GM10248 (cell line): ENCODE results near the gene BCAR3.
"Not testable (repeated sequence)": the region's sequence is repeated elsewhere in the genome, so short reads cannot be mapped to it uniquely, and the experiment has no call there.

Experiments
- CTCF ChIA-PET: fragments of 300-600 bp; sonication (Branson Sonifier 250); formaldehyde crosslinking; extraction: SDS; loops from one replicate; lab custom pipeline; 2021; ENCODE audit warnings: antibody characterized with exemption; lab: Yijun Ruan, JAX
- POLR2A ChIA-PET: fragments of 350-650 bp; sonication (Branson Sonifier 250); formaldehyde crosslinking; extraction: SDS; loops from one replicate; lab custom pipeline; 2020; ENCODE audit warnings: antibody characterized with exemption; lab: Yijun Ruan, JAX
- DNase-seq: peaks from one replicate; pipeline ENCODE4 v3.0.0; 2012; ENCODE audit errors: extremely low spot score
- TF ChIP-seq, protein P1 (sequence below): IDR thresholded peaks from 2 replicates; pipeline ENCODE4 v1.5.1; 2012; ENCODE audit warnings: mild to moderate bottlenecking, low read depth; ENCODE audit errors: extremely low read depth, missing control alignments, control extremely low read depth

Gene BCAR3

DNA sequence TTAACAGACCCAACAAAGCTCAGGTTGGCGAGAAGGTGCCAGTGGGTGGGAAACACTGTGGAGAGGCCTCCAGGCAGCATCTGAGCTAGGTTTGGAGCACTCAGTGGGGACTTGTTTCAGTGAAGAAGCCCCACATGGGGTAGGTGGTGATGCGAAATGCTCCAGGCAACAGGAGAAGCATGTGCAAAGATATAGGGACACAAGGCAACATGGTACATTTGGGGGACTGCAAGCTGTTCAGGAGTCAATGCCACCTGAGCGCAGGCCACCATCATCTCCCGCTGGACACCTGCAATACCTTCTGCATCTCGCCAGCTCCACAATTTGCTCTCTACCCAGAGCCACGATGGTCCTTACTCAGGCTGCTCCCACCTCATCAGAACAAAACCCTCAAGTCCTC is 28.0 kb downstream of the BCAR3 start:
- no peak for DNase-seq
- TF ChIP-seq, protein P1, sequence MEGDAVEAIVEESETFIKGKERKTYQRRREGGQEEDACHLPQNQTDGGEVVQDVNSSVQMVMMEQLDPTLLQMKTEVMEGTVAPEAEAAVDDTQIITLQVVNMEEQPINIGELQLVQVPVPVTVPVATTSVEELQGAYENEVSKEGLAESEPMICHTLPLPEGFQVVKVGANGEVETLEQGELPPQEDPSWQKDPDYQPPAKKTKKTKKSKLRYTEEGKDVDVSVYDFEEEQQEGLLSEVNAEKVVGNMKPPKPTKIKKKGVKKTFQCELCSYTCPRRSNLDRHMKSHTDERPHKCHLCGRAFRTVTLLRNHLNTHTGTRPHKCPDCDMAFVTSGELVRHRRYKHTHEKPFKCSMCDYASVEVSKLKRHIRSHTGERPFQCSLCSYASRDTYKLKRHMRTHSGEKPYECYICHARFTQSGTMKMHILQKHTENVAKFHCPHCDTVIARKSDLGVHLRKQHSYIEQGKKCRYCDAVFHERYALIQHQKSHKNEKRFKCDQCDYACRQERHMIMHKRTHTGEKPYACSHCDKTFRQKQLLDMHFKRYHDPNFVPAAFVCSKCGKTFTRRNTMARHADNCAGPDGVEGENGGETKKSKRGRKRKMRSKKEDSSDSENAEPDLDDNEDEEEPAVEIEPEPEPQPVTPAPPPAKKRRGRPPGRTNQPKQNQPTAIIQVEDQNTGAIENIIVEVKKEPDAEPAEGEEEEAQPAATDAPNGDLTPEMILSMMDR, result no peak
- ChIA-PET CTCF (interaction anchor here (1.2 to 3.4 kb wide), 8 partner anchors 9 to 160 kb away, joined by 3 to 14 read pairs (median 6); no protein-coding TSS in a partner anchor), POLR2A (no interaction called here)

DNA sequence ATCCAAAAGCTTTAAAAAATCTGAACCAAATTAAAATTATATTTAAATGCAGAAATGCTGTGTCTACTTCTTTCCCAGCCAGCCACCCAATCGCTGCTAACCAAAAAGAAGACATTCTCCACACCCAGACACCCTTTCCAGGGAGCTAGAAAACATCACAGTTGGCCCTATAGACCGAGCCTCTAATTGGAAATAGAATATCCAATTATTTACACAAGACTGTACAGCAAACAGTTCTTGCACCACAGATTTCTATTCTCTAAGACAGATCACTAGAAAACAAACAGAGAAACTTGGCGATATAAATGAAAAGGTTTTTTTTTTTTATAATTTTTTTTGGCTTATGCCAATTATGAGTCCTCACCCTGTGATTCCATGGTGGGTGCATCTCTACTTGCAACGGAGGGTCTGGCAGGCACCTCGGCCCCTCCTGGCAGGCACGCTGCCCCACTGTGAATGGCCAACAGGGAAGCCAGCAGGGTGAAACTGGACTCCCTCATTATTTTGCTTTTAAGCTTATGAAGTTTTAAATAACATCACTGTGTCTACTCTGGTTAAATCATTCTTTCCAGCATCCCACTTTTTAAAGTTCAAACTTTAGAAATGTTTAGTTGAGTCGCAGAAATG is 29.2 kb downstream of the BCAR3 start:
- TF ChIP-seq, protein P1, result no peak
- ChIA-PET CTCF (interaction anchor here (1.2 to 2.4 kb wide), 5 partner anchors 10 to 89 kb away, joined by 3 to 7 read pairs (median 4); no protein-coding TSS in a partner anchor), POLR2A (no interaction called here)
- DNase-seq, result no peak

DNA sequence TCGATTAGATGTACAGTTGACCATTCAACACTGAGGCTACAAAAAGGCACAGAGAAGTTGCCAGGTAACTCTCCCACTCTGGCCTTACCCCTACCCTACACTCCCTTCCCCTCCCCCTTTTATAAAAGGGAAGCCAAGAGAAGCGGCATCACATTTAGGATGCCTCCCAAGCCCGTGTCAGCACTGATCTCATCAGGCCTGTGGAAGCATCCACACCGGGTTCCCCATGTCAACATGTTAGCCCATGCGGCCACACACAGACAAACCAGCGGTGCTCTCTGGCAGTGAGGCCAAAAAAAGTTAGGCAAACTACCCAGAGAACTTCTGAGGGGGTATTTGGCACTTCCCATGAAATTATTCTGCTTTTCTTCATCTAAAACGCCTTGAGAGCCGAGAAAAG is 29.9 kb downstream of the BCAR3 start:
- TF ChIP-seq, protein P1, result no peak
- ChIA-PET POLR2A (no interaction called here), CTCF (interaction anchor here (1.6 to 2.4 kb wide), 2 partner anchors 22 to 35 kb away, joined by 4 to 7 read pairs; no protein-coding TSS in a partner anchor)
- DNase-seq, result no peak

DNA sequence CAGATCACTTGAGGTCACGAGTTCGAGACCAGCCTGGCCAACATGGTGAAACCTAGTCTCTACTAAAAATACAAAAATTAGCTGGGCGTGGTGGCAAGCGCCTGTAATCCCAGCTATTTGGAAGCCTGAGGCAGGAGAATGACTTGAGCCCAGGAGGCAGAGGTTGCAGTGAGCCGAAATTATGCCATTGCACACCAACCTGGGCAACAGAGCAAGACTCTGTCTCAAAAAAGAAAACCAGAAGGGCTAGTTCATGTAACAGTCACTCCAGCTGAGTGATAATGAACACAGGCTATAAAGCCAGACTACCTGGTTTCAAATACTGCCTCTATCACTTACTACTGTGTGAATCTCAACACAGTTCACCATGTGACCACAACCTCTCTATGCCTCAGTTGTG is 31.5 kb downstream of the BCAR3 start:
- CTCF ChIA-PET, result interaction anchor here (1.2 kb wide), 1 partner anchor 85 kb away, joined by 3 read pairs; no protein-coding TSS in a partner anchor
- POLR2A ChIA-PET, DNase-seq: not testable (repeated sequence)

DNA sequence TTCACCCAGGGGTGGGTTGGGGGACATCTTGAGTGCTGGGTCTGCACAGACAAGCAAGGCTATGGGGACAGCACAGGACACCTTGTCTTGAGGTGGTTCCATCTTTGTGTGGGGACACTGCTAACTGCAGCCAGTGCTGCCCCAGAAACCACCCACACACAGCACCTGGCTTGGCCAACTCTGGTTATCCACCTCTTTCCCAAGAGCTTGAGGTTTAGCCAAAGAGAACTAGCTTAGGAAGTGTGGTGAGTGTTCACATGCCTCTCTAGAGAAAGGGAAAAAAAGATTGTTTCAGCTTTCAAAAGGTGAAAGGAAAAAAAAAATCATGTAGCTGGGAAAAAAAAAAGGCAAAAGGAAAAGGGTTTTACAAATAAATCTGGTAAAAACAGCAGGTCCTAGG is 32.4 kb downstream of the BCAR3 start:
- ChIA-PET POLR2A (no interaction called here), CTCF (interaction anchor here (1.1 to 2.4 kb wide), 3 partner anchors 10 to 165 kb away, joined by 3 to 12 read pairs (median 7); no protein-coding TSS in a partner anchor)
- no peak for DNase-seq
- TF ChIP-seq, protein P1, result no peak

DNA sequence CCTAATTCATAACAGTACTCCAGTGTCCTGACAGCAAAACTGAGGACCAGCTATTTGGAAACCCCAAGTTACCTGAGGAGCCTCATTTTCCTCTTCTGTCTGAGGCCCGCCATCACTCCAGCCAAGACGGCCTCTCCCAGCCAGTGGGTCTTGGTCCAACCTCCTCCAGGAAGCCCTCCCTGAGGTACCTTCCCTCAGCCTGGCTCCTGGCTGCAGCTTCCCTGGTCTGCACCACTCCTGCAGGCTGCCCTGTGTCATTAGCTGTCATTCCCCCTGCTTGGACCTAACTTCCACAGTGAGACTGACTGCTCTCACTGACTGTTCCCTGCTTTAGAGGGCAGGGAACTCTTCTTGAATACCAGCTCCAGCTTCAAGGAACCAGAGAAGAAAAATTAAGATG is 33.0 kb downstream of the BCAR3 start:
- TF ChIP-seq, protein P1, result no peak
- no peak for DNase-seq
- ChIA-PET CTCF (interaction anchor here (0.8 to 2.4 kb wide), 5 partner anchors 9 to 166 kb away, joined by 3 to 12 read pairs (median 3); no protein-coding TSS in a partner anchor), POLR2A (no interaction called here)

DNA sequence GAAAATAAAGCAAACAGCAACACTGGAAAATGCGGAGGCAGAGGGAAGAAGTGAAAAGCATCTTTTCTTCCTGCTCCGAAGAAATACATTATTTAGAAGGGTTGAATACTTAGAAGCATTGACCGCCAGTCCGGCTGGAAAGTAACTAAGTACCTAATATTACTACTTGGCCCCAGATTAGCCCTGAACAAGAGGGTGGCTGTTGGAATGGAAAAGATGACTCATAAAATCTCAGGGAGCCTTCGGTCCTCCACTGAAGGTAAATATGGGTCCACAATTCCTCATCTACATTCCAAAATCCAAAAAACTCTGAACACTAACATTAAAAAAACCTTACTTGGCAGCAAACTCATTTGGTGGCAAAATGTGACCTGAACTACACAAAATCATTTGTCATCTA is 40.1 kb downstream of the BCAR3 start:
- POLR2A ChIA-PET, result no interaction called here
- TF ChIP-seq, protein P1, result no peak
- CTCF ChIA-PET, result interaction anchor here (1.4 to 22.2 kb wide), 4 partner anchors 11 to 176 kb away, joined by 3 to 628 read pairs (median 48); partner anchors contain the start of gene BCAR3
- DNase-seq, result no peak
